ENCODE data around the gene KDM5D.

- no peak for TF ChIP-seq GATA2 (IDR thresholded peaks at IDR 0.05; ENCODE audit: low read depth, low read length)
- TF ChIP-seq GATA3 (IDR thresholded peaks at IDR 0.05; ENCODE audit: low read depth, low read length), result no peak
Measured at GRCh38 chrY:19698495-19698894, 46.0 kb downstream of the KDM5D start.
